GM18867 (cell line): Measurements from ENCODE around the gene CST4.
"Not testable (repeated sequence)": the region's sequence is repeated elsewhere in the genome, so short reads cannot be mapped to it uniquely, and the experiment has no call there.

Source experiments
- ATAC-seq: cut with Tn5 transposase; IDR thresholded peaks from one replicate; pipeline ENCODE4 v1.9.1; 2021; ENCODE audit warnings: mild to moderate bottlenecking, moderate library complexity; ENCODE audit not compliant: unreplicated experiment

CST4 gene

DNA sequence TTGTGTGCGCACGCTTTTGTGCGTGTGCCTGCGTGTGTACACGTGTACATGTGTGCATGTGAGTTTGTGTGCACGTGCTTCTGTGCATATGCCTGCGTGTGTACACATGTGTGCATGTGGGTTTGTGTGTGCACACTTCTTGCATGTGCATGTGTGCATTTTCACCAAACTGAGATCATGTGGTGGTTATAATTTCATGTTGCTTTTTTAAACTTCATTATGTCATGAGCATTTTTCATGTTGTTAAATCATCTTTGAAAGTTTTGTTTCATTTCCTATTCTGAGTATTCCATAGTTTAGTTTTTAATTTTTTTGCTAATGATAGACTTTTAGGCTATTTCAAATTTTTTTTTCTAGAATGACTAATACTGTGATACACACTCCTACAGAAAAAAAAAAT is 44.7 kb downstream of the CST4 start:
- ATAC-seq: no peak

DNA sequence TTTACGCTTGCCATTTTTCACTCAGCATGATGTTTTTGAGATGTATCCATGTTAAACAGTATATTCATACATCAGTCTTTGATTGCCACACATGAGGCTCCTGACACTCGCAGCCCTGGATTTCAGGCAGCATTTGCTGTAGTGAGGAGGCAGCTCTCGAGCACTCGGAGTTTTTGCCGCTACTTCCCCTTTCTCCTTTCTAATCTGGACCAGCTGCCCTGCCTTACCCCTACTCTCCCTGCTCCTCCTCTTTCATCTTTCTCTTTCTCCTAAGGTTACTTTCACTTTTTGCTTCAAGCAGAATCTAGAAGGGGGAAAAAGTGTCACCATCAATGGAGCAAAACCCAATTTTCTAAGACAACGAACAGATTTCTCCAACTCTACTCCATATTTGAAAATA is 45.2 kb downstream of the CST4 start:
- no peak for ATAC-seq

DNA sequence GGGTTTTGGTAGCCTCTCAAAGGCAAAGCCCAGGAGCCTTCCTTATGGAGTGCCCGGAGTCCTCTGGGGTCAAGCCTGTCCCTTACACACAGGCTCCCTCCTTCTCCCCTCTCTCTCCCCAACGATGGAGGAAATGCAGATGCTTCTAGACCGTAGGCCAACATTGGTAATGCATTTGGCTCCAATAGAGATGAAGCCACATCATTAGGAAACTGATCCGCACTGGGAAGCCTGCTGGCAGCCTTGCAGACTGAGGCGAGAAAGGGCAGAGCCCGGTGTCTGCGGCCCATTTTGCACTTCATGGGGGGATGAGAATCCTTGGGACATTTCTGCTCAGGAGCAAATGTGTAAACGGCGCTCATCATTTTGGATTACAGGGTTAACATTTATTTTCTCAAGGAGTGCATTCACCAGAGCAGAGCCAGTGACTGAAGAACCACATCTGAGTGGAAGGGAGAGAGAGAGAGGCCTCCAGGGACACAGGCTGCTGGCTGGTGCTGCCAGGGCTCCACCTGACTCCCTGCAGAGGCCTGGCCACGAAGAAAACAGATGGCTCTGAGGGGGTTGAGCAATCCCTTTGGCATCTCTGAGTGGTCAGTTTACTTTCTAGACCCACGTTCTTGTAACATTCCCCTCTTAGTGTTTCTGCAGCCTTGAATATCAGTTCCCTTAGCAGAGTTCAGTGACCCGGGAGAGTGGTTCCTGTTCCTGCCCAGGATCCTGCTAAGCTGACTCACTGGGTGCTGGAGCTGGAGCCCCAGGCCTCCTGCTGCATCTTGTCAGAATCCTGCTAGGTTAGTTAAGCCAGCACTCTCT is 46.7 kb downstream of the CST4 start:
- no peak for ATAC-seq

DNA sequence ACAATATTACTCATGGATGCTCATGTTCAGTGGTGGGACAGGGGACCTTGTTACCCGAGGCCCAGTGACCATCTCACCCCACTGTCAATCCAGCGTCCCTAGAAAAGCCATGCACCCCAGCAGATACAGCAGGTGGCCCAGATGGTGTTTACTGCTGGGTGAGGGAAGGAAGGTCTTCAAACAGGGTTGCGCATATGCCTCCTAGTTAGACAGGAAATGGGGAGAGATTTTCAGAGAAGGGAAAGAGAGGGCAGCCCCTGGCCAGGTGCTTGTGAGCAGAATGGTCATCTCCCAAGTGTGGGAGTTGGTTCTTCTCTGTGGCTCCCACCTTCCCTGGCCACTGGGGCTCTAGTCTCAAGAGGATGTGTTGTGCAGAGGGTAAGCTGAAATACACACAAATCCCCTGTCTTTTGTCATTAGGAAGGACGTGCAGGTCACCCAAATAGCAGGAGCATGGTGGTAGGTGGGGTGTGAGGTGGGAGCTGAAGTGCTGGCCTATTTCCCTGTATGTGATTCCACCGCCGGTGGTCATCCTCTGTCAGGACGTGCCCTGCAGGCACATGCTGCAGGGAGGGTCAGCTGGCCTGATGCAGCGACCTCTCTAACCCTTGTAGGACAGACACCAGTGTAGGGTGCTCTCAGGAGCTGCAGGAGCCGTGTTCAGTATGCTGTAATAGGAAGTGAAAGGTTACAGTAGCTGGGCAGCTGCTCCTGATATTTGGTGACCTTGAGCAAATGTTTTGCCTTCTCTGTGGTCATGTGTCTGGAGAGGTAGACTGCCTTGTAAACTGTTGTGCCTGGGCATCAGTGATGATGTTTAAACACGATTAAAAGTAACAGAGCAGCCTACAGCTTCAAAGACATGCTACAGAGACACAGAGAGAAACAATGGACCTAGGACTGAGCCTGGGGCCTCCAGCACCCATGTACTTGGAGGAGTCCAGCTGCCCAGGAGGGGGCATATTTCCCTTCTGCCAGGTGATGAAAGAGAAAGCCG is 47.9 kb downstream of the CST4 start:
- no peak for ATAC-seq

DNA sequence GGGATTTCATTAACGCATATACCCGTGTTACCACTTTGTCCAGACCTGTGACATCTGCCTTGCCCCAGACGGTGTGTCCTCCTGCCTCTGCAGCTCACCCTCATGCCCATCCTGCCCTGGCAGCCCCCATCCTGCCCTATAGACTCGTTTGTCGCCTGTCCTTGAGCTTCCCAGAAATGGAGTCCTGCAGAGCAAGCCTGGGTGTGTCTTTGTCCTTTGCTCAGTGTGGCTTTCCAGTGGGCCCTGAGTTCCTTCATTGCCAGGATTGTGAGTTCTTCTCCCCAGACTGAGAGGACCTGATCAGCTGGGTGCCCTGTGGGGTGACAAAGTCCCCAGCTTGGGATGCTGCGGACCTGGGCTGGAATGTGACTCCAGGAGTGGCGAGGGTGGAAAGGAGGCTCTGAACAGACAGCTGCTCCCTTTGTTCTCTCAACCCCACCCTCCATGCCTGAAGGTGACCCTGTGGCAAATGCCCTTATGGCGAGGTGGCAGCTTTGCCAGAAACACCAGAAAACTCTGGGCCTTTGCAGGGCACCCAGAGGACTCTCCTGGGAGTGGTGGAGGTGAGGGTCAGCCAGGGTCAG is 48.7 kb downstream of the CST4 start:
- ATAC-seq: no peak

DNA sequence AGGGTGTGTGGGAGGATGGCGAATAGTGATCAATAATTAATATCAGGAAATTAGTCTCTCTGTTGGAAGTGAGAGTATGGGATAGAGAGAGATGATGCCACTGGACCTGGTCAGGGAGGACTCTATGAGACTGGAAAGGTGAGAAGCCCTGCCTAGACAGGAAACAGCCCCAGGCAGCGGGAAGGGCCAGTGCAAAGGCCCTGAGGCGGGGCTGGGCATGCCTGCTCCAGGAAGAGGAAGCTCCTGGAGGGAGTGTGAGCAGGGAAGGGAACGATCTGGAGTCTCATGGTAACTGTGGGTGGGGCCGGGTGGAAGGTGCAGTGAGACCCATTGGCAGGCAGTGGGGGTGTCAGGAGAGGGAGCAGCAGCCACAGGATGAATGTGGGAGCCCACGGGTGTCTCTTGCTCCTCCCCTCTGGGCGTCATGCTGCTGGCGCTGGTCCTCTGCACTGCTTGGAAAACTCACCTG is 49.3 kb downstream of the CST4 start:
- no peak for ATAC-seq

DNA sequence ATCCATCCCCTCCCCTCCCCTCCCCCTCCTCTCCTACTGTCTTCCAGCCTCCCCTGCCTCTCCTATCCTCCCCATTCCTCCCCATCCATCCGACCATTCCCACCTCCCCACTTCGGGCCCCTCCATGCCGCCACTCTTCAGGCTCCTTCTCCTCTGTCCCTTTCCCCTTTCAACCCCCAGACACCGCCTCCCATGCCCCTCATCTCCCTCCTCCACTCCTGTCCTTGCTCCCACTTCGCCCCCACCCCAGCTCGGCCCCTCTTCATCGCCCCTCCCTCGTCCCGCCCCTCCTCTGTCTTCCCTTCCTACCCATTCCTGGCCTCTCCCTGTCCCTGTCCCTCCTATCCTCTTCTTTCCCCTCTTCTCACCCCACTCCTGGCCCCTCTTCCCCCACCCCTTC is 50.5 kb downstream of the CST4 start:
- no peak for ATAC-seq

DNA sequence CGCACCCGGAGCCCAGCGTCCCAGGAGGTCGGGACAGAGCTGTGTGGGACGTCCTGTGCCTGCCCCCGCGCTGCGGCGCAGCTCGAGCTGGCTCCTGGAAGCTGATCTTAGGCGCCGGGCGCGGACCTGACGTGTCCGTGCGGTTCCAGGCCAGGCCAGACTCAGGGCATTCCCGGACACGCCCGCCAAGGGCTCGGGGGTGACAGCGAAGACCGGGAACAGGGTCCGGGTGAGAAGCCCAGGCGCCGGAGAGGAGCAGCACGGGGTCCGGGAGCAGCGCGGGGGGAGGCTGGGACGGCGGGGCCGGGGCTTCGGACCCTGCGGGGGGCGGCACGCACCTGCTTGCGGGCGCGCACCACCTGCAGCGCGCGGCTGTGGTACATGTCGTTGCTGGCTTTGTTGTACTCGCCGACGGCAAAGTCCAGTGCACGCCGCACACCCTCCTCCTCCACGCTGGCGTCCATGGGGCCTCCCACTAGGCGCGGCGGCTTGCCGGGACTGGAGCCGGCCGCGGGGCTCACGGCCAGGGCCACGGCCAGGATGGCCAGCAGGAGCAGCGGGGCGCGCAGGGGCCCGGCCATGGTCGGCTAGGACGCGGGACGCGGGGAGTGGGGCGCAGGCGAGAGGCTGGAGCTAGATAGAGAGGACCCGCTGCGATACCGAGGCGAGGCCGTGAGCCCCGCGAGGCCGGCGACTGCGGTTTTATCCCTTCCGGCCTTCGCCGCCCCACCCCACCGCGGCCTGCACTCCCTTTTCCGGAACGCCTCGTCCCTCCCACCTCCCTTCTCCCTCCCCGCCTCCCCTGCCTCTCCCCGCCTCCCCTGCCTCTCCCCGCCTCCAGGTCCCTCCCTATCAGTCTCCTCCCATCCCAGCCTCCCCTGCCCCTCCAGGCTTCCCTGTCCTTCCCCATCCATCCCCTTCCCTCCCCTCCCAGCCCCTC is 51.3 kb downstream of the CST4 start, which contains the start of gene CST3:
Gene CST3, minus strand, starts transcription at position 674 of the 940 bp plus-strand sequence. Its CDS starts 93 bp downstream, at position 581.
- no peak for ATAC-seq

DNA sequence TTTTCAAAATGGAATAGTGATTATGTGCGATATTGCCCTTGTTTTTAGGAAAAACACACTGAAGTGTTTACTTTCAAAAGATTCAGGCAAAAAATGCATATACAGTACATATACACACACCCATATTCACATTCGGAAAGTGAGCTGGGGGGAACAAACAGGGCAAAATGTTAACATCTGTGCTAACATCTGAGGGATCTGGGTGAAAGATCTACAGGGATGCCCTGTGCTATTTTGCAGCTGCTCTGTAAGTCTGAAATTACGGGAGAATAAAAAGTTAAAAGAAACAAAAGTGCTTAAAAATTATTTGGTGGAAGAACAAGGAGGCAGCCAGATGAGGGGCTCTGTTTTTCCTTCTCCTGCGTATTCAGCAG is 51.9 kb downstream of the CST4 start:
- ATAC-seq: no peak

DNA sequence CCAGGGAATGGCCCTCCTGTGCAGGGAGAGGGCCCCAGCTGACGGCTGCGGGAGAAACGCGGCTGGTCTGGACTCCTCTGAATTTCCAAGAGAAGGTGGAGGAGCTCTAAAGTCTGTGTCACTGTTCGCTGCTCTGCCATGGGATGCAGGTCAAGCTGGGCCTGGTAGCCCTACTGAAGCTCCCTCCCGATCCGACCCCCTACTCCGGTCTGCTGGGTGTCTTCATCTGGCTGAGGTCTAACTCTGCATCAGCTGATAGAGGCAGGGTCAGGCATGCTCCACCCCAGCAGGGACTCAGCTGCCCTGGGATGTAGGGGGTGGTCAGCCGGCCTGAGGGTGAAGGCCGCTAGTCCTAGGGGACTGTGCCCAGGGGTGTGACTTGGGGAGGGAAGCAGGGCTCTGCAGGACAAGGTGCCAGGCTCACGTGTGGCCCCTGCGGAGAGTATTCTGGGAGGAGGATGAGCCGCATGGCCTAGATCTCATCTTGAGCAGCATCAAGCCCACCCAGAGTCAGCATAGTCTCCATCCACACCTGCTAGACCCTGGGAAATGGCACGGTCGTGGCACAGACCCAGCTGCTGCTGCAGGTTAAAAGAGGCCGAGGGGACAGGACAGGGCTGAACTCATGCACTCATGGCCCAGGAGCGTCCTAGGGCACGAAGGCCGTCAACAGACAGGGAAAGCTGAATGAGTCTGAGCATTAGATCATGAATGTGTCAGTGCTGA is 52.5 kb downstream of the CST4 start:
- no peak for ATAC-seq

DNA sequence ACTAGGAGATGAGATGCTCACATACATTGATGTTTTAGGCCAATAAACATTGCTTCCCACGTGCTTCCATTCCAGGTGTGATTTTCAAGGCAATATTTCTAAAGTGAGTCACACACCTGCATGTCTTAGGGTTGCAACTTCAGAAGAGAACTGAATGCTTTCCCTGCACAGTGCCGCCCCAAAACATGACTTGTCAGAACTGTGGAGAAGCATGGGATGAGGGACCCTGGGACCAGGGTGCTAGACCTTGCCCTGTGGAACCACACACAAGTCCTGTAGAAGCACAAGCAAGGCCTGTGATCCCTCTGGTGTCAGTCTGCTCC is 53.1 kb downstream of the CST4 start:
- ATAC-seq: not testable (repeated sequence)
